ENCODE measurements around the gene SMG6.

GRCh38 chr17:2013994-2014317 is 289.6 kb downstream of the SMG6 start:
- TF ChIP-seq GATA3 (IDR thresholded peaks at IDR 0.05; ENCODE audit: low read depth, low read length) = no peak
- no peak for TF ChIP-seq GATA2 (IDR thresholded peaks at IDR 0.05; ENCODE audit: low read depth, low read length)

Measured in SH-SY5Y (cell line).